GM12878 (cell line): ENCODE data around the gene GIMAP2.
A peak's percentile ranks its signal among the peaks of the same experiment; 100 is the strongest.

ENCODE experiments used
- BHLHE40 ChIP-seq, 2 experiments: fragments of 450-650 bp in 1 of 2; IDR thresholded peaks; 2 replicates each; pipeline ENCODE4 v1.6.1; 2011 to 2017; ENCODE audit warnings: low read depth in 2 of 2, borderline replicate concordance in 1 of 2, improper control_type of control experiment in 1 of 2, low read length in 1 of 2, mild to moderate bottlenecking in 1 of 2
- CBX3 ChIP-seq: fragments of 200-600 bp; sonication (generic); IDR thresholded peaks from 2 replicates; pipeline ENCODE4 v1.6.1; 2016; ENCODE audit warnings: low read depth, borderline replicate concordance
- CTCF ChIP-seq, 3 experiments: IDR thresholded peaks in 2 of 3; conservative IDR thresholded peaks in 1 of 3; 2 replicates each; pipeline ENCODE4 v1.5.1; 2011; ENCODE audit warnings: low read depth in 3 of 3, low read length in 3 of 3, mild to moderate bottlenecking in 3 of 3, control low read depth in 2 of 3, moderate library complexity in 2 of 3, inconsistent platforms in 1 of 3, mixed read lengths in 1 of 3; ENCODE audit not compliant: control insufficient read depth in 2 of 3, insufficient read depth in 1 of 3; ENCODE audit errors: extremely low read depth in 1 of 3
- EED ChIP-seq: sonication (generic); IDR thresholded peaks from 2 replicates; pipeline ENCODE4 v1.6.1; 2016; ENCODE audit warnings: antibody characterized with exemption, low read depth
- EP300 ChIP-seq, 2 experiments: fragments of 150-350 bp in 1 of 2; IDR thresholded peaks; 2 replicates each; pipeline ENCODE4 v1.6.1; 2011 to 2012; ENCODE audit warnings: low read depth in 2 of 2, low read length in 2 of 2, borderline replicate concordance in 1 of 2, improper control_type of control experiment in 1 of 2, inconsistent platforms in 1 of 2; ENCODE audit not compliant: control insufficient read depth in 1 of 2
- EZH2 ChIP-seq: IDR thresholded peaks from 2 replicates; pipeline ENCODE4 v1.6.1; 2012; ENCODE audit warnings: low read depth, mild to moderate bottlenecking, control low read depth, inconsistent platforms, low read length, borderline replicate concordance; ENCODE audit not compliant: control insufficient read depth
- IKZF1 ChIP-seq: fragments of 450-650 bp; conservative IDR thresholded peaks from 2 replicates; pipeline ENCODE4 v1.6.1; 2017; ENCODE audit warnings: antibody characterized with exemption, mild to moderate bottlenecking
- MEF2A ChIP-seq: IDR thresholded peaks from 2 replicates; pipeline ENCODE4 v1.6.1; 2011; ENCODE audit warnings: low read depth, mild to moderate bottlenecking, low read length, moderate library complexity; ENCODE audit not compliant: insufficient read depth
- SP1 ChIP-seq: IDR thresholded peaks from one replicate; pipeline ENCODE4 v1.6.1; 2011; ENCODE audit warnings: low read depth, low read length
- SPI1 ChIP-seq: IDR thresholded peaks from 2 replicates; pipeline ENCODE4 v1.6.1; 2011; ENCODE audit warnings: low read depth, mild to moderate bottlenecking, low read length, moderate library complexity, borderline replicate concordance; ENCODE audit not compliant: insufficient read depth
- TAF1 ChIP-seq: IDR thresholded peaks from 2 replicates; pipeline ENCODE4 v1.6.1; 2011; ENCODE audit warnings: mild to moderate bottlenecking, low read depth, low read length, borderline replicate concordance
- USF2 ChIP-seq: IDR thresholded peaks from 2 replicates; pipeline ENCODE4 v1.6.1; 2011; ENCODE audit warnings: low read depth, low read length, improper control_type of control experiment, borderline replicate concordance

GRCh38 chr7:150715293-150715692, 29.8 kb downstream of the GIMAP2 start:
- TF ChIP-seq CTCF (IDR thresholded peaks at IDR 0.05 in 2 of 3, conservative IDR thresholded peaks at IDR 0.05 in 1 of 3; ENCODE audit: control insufficient read depth in 2 of 3, extremely low read depth in 1 of 3, insufficient read depth in 1 of 3, low read depth in 3 of 3, low read length in 3 of 3) (0 out of 6 replicates have a peak, but pooled peaks of 2 of the 3 experiments have one; percentile 8 to 13), BHLHE40 (IDR thresholded peaks at IDR 0.05; ENCODE audit: borderline replicate concordance in 1 of 2, low read depth in 2 of 2, low read length in 1 of 2) (no peak), SPI1 (no peak), EED (no peak), EZH2 (no peak), MEF2A (no peak), IKZF1 (no peak), USF2 (no peak), SP1 (no peak), CBX3 (no peak), TAF1 (no peak), EP300 (IDR thresholded peaks at IDR 0.05; ENCODE audit: borderline replicate concordance in 1 of 2, control insufficient read depth in 1 of 2, low read depth in 2 of 2, low read length in 2 of 2) (no peak)
